Tibial artery (tissue), 4 donors: ENCODE data around the gene MACROH2A1.

Source experiments
- DNase-seq, 2 donors: peaks; one replicate each; pipeline ENCODE4 v3.0.0-alpha.2; 2019
- H3K27ac ChIP-seq, 2 donors: fragments of 200-600 bp; sonication (generic) in 1 of 2; 1 replicate in 1 of 2; 2 replicates in 1 of 2; pipeline ENCODE4 v1.5.1; 2018 to 2019; ENCODE audit warnings: mild to moderate bottlenecking in 1 of 2
- H3K27me3 ChIP-seq, 2 donors: fragments of 200-600 bp; sonication (generic) in 1 of 2; one replicate each; pipeline versions ENCODE4 v1.5.1 to v1.6.0; 2016 to 2019
- H3K36me3 ChIP-seq, 3 donors: fragments of 200-600 bp; sonication (generic) in 2 of 3; one replicate each; pipeline ENCODE4 v1.5.1; 2016 to 2019; ENCODE audit warnings: mild to moderate bottlenecking in 2 of 3
- H3K4me1 ChIP-seq, 4 donors: fragments of 200-600 bp; sonication (generic) in 2 of 4; 1 replicate in 3 of 4; 2 replicates in 1 of 4; pipeline ENCODE4 v1.5.1; 2016 to 2019
- H3K4me3 ChIP-seq, 2 donors: fragments of 200-600 bp; sonication (generic) in 1 of 2; 1 replicate in 1 of 2; 2 replicates in 1 of 2; pipeline ENCODE4 v1.5.1; 2018 to 2019; ENCODE audit warnings: mild to moderate bottlenecking in 2 of 2
- H3K9me3 ChIP-seq, 3 donors: fragments of 200-600 bp; sonication (generic) in 1 of 3; one replicate each; pipeline ENCODE4 v1.5.1; 2016 to 2019
- CTCF ChIP-seq, 2 experiments: fragments of 200-600 bp in 1 of 2; fragments of 450-650 bp in 1 of 2; IDR thresholded peaks; one replicate each; pipeline ENCODE4 v1.5.1; 2017 to 2019; ENCODE audit warnings: antibody characterized with exemption in 2 of 2, mild to moderate bottlenecking in 1 of 2, moderate library complexity in 1 of 2
- intact Hi-C: fragments of 100-400 bp; cut with DNase I; formaldehyde crosslinking; loops from one replicate; pipeline ENCODE4 v1.15.0; 2023; ENCODE audit warnings: low total_unique reads

Gene MACROH2A1

DNA sequence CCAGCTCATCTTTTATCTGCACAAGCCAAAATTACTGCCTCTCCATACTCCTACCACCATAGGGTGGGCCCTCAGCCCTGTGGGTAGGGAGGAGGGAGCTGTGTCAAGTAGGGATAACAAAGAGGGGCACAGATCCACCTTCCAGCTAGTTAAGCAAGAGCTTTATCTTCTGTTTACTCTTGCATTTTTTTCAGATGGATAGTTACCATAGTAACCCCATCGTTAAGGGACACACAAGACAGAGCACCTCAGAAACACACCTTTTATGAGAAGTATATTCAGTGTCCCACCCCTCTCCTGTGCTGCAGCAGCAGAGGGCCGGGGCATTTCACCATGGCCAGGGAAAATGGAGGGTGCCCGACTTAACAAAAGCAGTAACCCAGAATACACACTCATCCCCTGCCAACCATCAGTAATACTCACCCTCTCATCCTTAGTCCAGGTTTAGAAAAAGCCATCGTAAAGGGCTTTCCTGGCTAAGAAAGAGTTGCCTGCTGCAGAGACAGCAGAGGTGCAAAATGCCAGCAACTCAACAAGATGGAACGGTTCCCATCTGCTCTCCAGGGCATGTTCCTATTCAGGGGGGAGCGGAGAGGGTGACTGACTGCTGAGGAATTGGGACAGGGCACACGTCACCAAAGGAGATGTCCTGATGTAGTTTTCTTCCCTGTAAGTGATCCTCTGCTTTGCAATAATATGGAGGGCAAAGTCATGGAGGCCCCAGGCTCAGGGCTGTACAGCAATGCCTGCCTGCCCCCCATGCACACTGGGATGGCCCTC, 25.1 kb downstream of the MACROH2A1 start:
- intact Hi-C loops = no loop called here
- no peak for TF ChIP-seq CTCF (IDR thresholded peaks at IDR 0.05)
- no peak overlapping the region for H3K27ac ChIP-seq
- peaks cover 17 to 47% (median 46%) of the 10 kb centered on the region in 3 donors for H3K36me3 ChIP-seq
- peaks cover 0 to 31% (median 10%) of the 10 kb centered on the region in 4 donors for H3K4me1 ChIP-seq
- H3K27me3 ChIP-seq = no peaks in the 10 kb centered on the region
- DNase-seq = no peak
- H3K4me3 ChIP-seq = no peak overlapping the region
- no peaks in the 10 kb centered on the region for H3K9me3 ChIP-seq

DNA sequence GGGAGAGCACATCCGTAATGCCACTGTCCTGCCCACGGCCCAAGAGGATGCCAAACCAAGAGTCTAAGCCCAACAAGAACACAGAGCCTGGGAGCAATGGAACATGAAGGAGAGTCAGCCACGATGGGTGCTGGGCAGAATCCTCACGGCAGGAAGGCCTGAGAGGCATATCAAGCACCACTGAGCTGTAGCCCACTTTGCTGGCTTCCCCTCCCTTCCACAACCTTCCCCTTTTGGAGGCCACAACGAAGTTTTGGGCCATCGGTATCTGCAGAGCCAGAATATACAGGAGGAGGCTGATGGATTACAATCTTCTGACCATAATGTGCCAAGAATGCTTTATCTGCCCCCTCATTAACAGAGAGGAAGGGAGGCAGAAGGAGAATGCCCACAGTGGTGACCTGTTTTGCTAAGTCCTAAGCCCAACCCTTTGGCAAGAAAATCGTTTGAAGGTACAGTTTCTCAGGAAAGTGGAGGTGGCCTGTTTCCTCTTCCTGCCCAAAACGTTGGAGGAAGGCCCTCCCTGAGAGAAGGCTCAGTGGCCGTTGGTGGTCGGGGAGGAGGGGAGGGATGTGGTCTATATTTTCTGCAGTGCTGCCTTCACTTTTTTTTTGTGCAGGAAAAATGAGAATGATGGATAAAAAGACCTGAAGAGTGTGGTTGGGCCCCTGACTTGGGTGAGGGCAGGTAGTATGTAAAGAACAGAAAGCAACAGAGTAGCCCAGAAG, 26.2 kb downstream of the MACROH2A1 start:
- no peak overlapping the region for H3K4me3 ChIP-seq
- no peak overlapping the region for H3K27ac ChIP-seq
- TF ChIP-seq CTCF (IDR thresholded peaks at IDR 0.05) = no peak
- intact Hi-C loops = no loop called here
- peaks cover 0 to 31% (median 8%) of the 10 kb centered on the region in 4 donors for H3K4me1 ChIP-seq
- no peaks in the 10 kb centered on the region for H3K27me3 ChIP-seq
- no peak for DNase-seq
- no peaks in the 10 kb centered on the region for H3K9me3 ChIP-seq
- peaks cover 22 to 47% (median 46%) of the 10 kb centered on the region in 3 donors for H3K36me3 ChIP-seq

- Histone ChIP-seq H3K4me1 (peaks cover 0 to 31% (median 8%) of the 10 kb centered on the region in 4 donors), H3K9me3 (no peaks in the 10 kb centered on the region), H3K36me3 (peaks cover 33 to 51% (median 44%) of the 10 kb centered on the region in 3 donors), H3K27ac (no peak overlapping the region), H3K27me3 (no peaks in the 10 kb centered on the region), H3K4me3 (no peak overlapping the region)
- intact Hi-C loops = no loop called here
- no peak for TF ChIP-seq CTCF (IDR thresholded peaks at IDR 0.05)
- no peak for DNase-seq
Observed at GRCh38 chr5:135371622-135372232, 27.3 kb downstream of the MACROH2A1 start.

GRCh38 chr5:135369952-135370351, 29.1 kb downstream of the MACROH2A1 start:
- Histone ChIP-seq H3K36me3 (peaks cover 38 to 61% (median 46%) of the 10 kb centered on the region in 3 donors), H3K9me3 (no peaks in the 10 kb centered on the region), H3K4me1 (peaks cover 0 to 21% (median 5%) of the 10 kb centered on the region in 4 donors), H3K27ac (no peak overlapping the region), H3K27me3 (no peaks in the 10 kb centered on the region), H3K4me3 (no peak overlapping the region)
- no peak for DNase-seq
- intact Hi-C loops = no loop called here
- no peak for TF ChIP-seq CTCF (IDR thresholded peaks at IDR 0.05)

DNA sequence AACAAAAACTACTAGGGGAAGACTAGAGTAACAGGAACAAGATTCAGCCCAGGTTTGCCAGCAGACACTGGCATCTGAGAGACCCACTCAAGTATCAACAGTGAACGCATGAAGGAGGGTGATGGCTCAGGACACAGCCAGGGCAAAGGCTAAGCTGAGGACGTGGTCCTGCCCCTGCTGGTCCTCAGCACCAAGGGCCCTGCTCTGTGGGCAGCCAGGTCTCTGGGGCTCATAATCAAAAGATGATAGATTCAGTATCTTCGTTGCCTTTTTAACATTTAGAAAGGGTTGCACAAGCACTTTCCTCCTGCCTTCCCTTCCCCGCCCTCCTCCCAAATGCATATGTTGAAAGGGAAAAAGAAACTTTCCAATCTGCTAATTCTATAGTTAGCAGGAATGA, 31.5 kb downstream of the MACROH2A1 start:
- no peaks in the 10 kb centered on the region for H3K27me3 ChIP-seq
- H3K36me3 ChIP-seq = peaks cover 38 to 59% (median 59%) of the 10 kb centered on the region in 3 donors
- H3K27ac ChIP-seq = no peak overlapping the region
- peaks cover 0 to 1% (median 0%) of the 10 kb centered on the region in 4 donors for H3K4me1 ChIP-seq
- no peak overlapping the region for H3K4me3 ChIP-seq
- intact Hi-C loops = no loop called here
- no peaks in the 10 kb centered on the region for H3K9me3 ChIP-seq
- no peak for DNase-seq
- no peak for TF ChIP-seq CTCF (IDR thresholded peaks at IDR 0.05)
